Activated naive CD4-positive, alpha-beta T cell (primary cell): Measurements from ENCODE around the gene FOXC1.
A peak's percentile ranks its signal among the peaks of the same experiment; 100 is the strongest.

Experiments used
- DNase-seq, 4 experiments: peaks; one replicate each; lab custom pipeline; 2025; lab: John Stamatoyannopoulos, UW

FOXC1 gene

DNA sequence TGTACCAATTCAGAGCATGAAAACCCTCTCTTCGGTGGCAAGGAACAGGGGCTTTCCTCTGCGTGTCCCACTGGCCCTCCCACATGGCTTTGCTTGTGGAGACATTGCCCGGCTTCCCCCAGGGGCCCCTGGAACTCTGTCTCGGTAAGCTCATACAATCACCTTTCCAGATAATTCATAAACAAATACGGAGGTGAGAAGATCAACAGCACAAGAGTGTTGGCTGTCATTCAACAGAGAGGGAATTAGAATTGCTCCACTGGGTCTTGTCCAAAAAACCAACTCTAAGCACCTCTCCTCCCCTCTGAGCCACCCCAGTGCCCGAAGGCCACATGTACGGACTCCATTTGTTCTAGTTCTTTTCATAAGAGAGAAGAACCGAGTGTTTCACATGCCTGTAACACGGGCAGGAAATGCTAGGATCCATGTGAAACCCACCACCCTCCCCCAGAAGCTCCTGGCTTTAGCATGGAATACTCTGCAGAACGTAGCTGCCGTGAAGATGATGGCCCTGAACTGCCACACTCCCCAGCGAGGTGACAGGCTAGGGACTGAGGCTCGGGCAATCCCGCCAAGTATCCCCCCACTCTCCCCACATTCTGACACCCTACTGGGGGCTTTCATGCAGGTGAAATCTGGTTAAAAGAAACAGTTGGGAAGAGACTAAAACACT, 24.6 kb upstream of the FOXC1 start:
- no peak for DNase-seq

DNA sequence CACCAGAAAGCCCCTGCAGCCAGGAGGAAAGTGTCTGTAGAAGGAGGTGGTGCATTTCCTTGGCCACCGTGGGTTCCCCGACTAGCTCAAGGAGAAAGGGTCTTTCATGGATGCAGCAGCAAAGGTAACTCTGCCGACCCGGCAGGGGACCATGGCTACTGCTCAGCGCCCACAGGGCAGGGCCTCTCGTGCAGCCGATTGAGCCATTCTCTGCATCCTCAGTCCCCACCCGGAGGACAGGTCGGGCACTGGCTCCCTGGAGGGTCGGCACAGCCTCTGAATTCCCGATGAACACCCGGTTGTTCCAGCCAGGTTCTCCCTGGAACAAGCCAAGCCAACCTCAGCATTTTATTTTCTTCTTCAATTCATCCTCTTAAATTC, 24.1 kb upstream of the FOXC1 start:
- DNase-seq = no peak

DNA sequence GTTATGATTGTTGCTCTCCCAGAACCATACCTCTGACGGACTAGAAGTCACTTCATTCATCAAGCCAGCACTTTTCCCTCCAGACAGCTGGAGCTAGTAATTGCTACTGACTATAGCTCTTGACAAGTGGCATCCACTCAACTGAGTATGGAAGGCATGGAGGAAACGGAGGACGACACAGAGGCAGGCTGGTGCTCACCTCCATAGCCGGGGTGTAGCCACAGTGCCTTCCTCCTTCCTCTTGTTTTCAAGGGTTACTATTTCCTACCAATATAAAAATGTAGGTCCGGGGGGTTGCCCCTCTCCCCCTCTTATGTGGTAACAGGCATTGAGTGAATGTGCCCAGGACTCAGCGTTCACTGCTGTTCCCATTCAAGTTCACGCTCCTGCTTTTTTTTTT, 23.5 kb upstream of the FOXC1 start:
- DNase-seq = no peak

DNA sequence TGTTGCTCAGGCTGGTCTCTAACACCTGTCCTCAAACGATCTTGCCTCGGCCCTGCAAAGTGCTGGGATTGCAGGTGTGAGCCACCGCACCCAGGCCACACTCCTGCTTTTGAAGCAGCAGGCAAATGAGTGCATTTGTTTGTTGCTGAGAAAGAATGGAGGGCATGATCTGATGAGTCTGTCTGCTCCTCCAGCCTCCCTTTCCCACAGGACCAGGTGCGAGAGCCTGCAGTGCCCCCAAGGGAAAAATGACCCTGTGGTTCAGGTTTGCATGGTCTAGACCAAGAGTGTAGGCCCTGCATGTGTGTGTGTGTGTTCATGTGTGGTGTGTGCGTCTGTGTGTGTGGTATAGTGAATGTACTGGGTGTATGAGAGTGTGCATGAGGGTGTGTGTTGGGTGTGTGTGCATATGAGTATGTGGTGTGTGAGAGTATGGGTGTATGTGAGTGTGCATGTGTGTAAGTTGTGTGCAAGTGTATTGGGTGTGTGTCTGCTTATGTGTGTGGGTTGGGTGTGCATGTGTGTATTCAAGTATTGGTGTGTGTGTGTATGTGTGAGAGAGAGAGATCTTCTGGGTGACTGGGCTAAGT, 22.8 kb upstream of the FOXC1 start:
- no peak for DNase-seq

DNA sequence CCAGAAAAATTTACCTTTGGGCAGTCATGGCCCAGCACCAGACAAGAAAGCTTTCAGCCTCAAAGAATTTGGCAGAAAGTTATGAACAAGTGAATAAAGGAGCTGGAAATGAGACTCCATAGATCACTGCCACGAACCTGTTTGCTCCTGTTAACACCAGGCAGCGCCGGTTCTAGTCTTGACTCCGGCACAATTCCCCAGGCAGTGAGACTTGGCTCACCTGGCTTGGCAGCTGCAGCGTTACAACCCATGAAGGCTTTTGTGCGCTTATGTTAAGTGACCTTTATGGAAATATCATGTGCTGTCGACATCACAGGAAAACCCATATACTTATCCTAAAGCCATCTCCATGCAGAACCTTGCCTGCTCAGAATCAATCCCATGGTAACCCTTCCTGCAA, 22.2 kb upstream of the FOXC1 start:
- DNase-seq = no peak

DNA sequence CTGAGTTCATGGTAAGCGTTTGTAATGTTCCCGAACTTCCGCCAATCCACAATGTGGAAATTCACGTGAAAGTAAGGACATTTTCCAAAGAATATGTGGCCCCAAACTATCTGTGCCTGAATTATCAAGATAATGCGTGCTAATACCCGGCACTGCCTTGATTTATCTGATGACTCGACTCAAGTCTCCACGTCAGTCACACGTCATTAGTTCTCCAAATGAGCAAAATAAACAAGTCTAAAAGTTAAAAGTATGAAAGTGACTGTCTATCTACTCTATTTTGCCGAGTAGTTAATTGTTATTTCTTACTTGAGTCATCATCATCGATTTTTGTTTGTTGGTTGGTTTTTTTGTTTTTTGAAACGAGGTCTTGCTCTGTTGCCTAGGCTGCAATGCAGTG, 21.7 kb upstream of the FOXC1 start:
- no peak for DNase-seq

DNA sequence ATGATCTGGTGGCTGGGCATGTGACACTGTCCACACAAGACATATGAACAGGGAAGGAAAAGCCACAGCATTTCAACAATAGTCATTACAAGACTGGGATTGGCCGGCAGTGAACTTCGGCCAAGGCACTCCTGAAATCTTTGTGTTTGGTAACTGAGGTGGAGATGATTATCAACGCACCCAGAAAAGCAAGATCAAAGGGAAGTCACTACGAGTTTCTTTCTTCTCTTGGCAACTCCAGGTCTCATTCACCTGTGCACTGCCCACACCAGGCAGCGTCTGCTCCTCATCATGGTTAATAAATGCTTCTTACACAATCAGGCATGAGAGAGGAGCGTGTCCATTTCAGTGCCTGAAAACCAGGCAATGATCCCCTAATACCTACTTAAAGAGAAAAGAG, 20.5 kb upstream of the FOXC1 start:
- DNase-seq = no peak

DNA sequence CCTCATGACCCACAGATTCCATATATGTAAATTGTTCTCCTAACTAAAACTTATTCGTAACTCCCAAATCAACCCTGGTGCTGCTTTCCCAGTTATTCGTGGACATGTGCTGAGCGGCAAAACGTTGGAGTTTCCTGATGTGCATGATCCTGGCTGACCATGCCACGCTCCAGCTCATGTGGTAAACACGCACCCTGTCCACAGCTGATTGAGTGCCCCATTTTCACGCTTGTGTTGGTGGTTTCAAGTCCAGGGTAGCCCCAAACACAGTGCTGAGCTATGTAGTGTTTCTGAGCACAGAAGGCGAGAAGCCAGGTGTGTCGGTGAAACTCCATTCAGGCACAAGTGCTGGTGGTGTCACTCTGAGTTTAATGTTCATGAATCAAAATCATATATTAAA, 19.1 kb upstream of the FOXC1 start:
- DNase-seq = no peak

DNA sequence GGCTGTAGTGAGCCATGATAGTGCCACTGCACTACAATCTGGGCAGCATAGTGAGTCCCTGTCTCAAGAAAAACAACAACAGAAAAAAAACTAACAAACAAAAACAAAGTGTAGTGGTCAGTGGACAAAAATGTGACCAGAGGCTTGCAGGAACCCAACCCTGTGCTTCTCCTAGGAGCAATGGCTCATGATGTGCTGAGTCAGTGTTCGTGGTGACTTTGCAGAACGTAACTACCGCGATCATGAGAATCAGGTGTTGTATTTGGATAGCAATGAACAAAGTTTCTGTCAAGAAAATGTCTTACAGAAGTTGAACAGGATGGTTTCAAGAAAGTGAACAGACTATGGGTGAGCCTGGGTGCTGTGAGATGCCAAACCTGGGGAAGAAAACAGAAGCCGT, 18.5 kb upstream of the FOXC1 start:
- no peak for DNase-seq

DNA sequence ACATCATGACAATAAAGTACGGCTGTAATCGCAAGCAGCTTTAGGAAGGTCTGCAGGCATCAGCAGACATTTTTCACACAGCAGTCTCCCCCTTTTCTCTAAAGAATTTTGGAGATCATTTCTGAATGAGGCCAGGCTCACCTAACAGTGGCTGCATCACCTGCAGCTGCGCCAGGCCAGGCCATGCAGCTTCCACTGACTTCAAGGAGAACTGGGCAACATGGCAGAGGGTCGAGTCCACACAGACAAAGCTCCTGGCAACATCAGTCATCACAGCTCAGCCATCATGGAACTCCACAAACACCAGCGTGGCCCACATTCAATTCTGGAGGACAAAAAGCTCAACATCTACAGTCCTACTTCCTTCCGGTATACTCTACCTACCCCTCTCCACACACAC, 17.8 kb upstream of the FOXC1 start:
- no peak for DNase-seq

DNA sequence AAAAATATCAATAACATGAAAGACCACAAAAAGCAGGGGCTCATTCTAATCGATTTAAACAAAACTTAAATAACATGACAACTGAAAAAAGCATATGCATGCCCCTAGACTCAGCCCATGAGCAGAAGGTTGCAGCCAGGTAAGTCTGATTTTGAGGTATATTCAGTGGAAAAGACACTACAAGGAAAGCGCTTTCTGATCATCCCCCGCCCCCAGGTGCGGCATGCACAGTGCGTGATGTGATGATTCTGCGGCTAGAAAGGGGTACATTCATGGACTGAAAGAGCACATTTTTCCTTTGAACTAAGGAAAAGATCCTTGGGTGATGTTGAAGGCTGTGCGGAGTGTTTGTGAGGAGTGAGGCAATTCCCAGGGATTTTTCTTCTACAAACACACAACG, 16.9 kb upstream of the FOXC1 start:
- no peak for DNase-seq

DNA sequence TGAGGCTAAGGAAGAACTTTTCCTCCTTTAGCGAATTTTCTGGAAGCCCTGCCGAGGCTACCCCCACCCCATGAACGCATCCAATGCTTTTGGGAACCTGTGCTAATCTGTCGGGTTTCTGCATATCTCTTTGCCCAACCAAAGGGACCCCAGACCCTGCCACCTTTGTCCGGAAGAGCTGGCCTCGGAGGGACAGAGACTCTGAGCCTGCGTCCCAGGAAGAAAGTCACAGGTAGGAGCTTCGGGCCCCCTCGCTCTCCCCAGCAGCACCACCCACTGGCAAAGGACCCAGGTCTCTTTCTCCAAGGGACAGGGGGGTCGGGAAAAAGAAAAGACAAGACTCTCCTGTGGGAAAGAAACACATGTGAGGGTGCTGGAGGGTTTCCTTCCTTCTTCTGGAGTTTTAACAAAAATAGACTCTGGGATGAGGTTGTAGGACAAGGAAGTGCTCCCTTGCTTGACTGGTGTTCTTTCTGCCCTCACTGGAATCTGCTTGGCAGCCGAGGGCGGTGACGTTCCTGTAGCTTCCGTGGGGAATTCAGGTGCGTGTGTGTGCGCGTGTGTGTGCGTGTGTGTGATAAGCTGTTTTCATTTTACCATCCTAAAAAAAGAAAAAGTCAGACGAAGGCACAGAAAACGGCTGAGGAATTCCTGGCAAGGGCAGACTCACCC, 16.3 kb upstream of the FOXC1 start:
- DNase-seq = no peak

DNA sequence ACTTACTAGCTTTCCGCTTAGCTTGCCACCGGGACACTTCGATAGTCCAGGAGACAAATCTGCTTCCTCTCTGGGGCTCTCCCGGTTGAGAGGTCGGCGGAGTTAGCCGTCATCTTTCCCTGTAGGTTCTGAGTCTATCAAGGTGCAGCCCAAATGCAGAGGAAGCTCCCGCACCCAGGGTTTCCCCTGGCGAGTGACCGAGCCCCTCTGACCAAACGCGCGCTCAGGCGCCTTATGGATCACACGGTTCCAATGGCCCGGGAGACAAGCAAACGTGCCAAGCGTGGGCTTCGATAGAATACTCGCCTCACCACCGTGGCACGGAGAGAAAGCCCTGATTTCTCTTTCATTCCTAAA, 15.8 kb upstream of the FOXC1 start:
- DNase-seq = no peak

DNA sequence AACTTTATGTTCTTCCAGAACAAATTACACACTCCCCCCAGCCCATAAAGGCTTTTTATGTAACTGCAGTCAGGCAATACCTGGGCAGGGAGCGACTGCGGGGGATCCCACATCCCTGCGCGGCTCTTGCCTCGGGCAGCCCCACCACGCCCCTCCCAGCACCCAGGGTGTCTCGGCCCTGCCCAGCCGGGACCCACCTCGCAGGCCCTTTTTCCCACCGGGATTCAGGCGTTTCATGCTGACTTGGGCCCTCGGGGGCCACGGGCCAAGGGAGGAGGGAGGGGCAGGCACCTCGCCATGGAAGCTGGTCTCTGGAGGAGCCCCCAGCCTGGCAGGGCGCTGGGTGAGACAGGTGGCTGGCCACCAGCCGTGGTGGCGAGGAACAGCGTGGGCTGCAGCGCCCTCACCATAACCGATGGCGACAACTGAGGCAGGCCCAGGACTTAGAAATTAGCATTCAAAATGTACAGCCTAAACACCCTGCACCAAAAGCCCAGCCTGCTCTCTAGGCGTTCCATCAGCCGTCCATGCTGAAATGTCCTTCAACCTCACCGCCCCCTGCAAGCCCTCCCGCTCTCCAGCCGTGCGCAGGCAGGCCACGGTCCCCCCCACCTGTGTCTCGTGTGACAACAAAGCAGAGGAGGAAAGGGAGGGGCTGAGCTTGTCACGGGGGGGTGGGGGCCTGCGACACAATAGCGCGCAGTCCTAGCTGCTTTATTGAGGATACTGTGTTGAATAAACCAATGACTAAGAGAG, 15.1 kb upstream of the FOXC1 start:
- no peak for DNase-seq

DNA sequence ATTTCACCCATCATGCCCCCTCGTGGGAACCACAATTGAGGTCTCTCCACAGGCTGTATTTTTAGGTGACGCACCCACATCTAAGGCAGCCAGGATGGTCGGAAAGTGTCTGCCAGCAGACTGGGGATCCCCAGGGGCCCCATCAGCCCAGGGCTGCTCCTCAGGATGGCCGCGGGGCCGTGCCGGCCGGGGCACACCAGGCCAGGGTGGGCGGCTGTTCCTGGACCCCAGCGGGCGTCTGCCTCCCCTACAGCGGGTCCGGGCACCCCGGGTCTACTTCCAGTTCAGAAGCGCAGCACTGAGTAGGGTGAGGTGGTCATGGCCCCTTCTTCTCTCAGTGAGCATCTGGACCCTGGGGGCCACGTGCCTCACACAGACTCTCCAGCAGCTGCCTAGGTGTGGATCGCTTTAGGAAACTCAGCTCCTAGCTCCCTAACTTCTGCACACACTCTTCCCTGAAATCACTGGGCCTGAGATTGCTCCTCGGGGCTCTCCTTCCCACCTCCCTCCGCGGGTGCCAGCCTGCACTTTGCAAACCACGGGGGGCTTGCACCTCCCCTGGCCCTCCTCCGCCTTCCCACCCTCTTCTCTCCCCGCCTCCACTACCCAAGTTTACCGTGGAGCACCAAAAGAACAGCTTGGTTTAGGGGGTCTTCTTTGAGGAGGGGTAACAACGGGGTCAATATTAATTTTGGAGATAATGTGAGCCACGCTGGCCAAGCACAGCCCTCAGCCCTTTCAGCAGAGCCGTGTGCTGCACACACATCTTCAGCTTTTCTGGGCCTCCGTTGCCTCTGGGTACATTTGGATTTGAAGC, 14.2 kb upstream of the FOXC1 start:
- no peak for DNase-seq

DNA sequence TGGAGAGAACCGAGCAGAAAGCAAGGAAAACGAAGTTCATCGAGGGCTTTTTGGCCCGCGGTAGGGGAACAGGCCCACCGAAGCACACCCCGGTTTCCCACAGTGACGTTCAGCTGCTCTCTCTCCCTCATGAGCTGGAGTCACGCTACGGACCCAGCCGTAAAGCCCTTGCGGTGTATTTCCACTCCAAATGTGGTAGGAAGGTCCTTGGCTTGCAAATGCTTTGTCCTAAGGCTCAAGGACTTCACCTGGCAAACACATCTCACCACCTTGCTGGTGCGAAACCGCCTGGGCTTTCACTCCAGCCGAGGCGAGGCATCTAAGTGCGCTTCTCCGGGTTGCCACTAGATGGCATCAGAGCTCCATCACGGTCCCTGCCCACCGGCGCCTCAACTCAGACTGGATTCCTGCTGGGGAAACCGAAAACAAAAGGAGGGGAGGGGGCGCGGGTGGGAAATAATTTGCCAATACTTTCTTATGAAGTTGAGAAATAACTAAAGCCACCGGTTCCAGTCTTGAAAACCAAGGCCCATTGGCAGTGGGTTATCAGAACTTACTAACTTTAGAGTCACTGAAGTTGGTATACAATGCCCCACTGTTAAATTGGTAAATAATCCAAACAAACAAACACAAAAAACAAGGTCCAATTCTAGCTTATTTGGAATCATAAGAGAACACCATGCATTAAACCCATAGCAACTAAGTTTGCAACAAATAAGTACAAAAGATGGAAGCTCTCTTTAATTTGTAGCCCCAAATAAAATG, 13.4 kb upstream of the FOXC1 start:
- DNase-seq = peak; percentile 22 to 50 (median 40)

DNA sequence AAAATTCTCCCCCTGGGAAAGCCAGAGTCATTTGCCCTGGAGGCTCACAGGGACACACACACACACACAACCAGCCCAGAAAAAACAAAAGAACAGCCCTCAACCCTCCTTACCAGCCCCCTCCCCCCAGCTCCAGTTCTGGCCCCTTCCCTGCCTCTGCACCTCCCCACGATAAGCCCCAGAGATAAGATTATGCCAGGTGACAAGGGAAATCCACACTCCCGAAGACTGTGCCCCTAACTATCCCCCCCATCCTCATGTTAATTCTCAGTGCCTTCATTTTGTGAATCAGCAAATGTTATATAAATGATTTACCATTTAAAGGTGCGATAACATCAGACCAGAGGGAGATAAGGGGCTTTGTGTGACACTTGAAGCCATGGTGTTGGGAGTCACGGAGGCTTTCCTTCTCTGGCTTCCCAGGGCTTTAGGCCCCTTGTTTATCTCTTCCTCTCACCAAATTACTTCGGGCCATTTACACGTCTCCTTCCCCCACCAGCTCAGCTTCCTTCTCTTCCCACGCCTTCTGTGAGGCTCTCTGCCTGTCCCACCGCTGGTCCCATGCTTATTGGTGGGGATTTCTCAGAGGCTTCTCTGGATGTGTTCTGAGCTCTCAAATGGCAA, 12.5 kb upstream of the FOXC1 start:
- no peak for DNase-seq

DNA sequence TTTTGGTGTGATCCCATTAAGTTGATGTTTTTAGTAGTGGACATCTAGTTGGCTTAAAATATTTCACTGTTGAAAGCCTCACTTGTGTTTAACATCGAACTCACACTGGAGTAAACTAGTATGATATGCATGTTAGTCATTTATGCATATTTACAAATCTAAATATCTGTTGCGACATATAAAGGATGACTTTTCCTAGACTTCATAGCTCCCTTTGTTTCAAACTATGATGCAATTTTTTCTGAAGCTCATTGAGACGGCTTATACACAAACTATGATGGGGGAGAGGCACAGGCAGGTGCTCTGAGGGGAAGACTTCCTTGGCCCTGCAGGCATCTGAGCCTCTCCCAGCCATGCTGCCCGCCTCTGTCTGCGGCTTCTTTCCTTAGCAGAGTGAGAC, 11.8 kb upstream of the FOXC1 start:
- no peak for DNase-seq

DNA sequence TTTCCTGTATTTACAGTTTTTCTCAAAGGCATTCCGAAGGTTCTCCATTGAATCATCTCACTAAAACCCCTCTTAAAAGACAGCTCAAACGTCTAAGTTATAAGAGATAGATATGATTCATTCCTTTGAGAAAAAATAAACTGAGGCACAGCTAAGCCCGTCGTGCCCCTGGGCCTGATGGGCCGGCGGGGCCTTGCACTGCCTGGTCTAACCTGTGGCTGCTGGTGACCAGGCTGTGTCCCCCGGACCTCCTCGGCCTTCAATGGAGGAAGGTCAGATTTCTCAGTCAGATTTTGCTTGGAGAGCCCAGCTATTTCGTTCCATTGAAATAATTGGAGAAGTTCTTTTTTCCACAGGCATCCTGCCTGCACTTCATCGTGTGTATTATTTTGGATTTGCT, 11.3 kb upstream of the FOXC1 start:
- no peak for DNase-seq

DNA sequence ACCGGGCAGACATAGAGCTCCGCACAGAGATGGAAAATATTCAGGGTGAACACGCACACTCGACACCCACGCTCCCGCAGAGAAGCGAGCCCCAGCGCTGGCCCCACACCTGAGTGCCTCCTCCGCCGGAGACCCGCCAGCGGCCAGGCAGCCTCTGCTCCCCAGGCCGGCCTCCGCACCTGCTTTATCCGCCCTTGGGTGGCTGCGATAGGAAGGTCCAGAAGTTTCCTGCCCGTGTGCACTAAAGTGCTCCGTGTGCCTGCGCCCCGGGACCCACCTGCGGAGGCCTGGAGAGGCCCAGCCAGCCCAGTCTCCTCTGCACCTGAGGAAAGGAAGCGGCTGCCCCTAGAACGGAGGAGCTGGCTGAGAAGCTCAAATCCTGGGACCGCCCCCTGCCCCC, 10.8 kb upstream of the FOXC1 start:
- DNase-seq = no peak

DNA sequence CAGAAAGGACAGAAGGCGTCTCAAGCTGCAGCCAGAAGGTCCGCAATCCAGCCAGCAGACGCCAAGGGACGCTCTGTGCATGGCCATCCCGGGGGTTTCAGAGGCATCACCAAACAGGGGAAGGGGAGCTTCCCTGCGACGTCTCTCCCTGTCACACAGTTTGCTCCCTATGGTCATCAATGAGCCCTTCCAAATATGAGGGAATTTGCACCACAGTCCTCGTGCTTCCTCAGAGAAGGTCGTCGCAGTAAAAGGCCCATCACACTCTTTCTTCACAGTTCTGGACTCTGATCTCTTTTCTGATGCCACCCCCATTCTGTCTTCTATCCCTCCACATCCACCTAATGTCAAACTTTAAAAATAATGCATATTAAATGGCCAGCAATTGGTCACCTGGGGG, 10.2 kb upstream of the FOXC1 start:
- no peak for DNase-seq
